ELR (cell line): ENCODE results near the gene BRWD1.

Experiments
- DNase-seq: peaks from one replicate; pipeline ENCODE4 v3.0.0-alpha.2; 2015; ENCODE audit warnings: low read depth

The BRWD1 gene

GRCh38 chr21:39197448-39198233, 115.8 kb downstream of the BRWD1 start:
- no peak for DNase-seq

- no peak for DNase-seq
Measured at GRCh38 chr21:39196838-39197237, 116.6 kb downstream of the BRWD1 start.

- DNase-seq, result no peak
Measured at GRCh38 chr21:39196310-39196709, 117.1 kb downstream of the BRWD1 start.

GRCh38 chr21:39193380-39193779, 120.1 kb downstream of the BRWD1 start:
- DNase-seq, result no peak

GRCh38 chr21:39189857-39190604, 123.4 kb downstream of the BRWD1 start:
- peak; percentile 55 for DNase-seq

- no peak for DNase-seq
Measured at GRCh38 chr21:39188521-39189139, 124.8 kb downstream of the BRWD1 start.

- DNase-seq, result no peak
Measured at GRCh38 chr21:39187141-39187540, 126.3 kb downstream of the BRWD1 start.

GRCh38 chr21:39186676-39187075, 126.8 kb downstream of the BRWD1 start:
- DNase-seq, result no peak

- DNase-seq, result no peak
Measured at GRCh38 chr21:39185157-39185556, 128.3 kb downstream of the BRWD1 start.

GRCh38 chr21:39184050-39184980, 129.1 kb downstream of the BRWD1 start:
- peak; percentile 18 for DNase-seq

- peak; percentile 94 for DNase-seq
Measured at GRCh38 chr21:39183272-39184049, 130.0 kb downstream of the BRWD1 start, which contains the start of gene PSMG1. PSMG1 (minus strand) TSS chr21:39183451; CDS start chr21:39183385, 66 bp downstream.

GRCh38 chr21:39182484-39183271, 130.8 kb downstream of the BRWD1 start:
- peak; percentile 44 for DNase-seq

GRCh38 chr21:39182016-39182415, 131.4 kb downstream of the BRWD1 start:
- peak; percentile 3 for DNase-seq

GRCh38 chr21:39181205-39181818, 132.1 kb downstream of the BRWD1 start:
- DNase-seq, result no peak

- peak; percentile 49 for DNase-seq
Measured at GRCh38 chr21:39180429-39181019, 132.9 kb downstream of the BRWD1 start.

- DNase-seq, result no peak
Measured at GRCh38 chr21:39178421-39178820, 135.0 kb downstream of the BRWD1 start.

- DNase-seq, result no peak
Measured at GRCh38 chr21:39176271-39176709, 137.1 kb downstream of the BRWD1 start.

GRCh38 chr21:39175665-39176064, 137.8 kb downstream of the BRWD1 start:
- DNase-seq, result no peak

GRCh38 chr21:39175154-39175553, 138.3 kb downstream of the BRWD1 start:
- DNase-seq, result peak; percentile 56
